ENCODE data around the gene HCN1.
A peak's percentile ranks its signal among the peaks of the same experiment; 100 is the strongest.
"Not testable (repeated sequence)": the region's sequence is repeated elsewhere in the genome, so short reads cannot be mapped to it uniquely, and the experiment has no call there.

HCN1 gene

DNA sequence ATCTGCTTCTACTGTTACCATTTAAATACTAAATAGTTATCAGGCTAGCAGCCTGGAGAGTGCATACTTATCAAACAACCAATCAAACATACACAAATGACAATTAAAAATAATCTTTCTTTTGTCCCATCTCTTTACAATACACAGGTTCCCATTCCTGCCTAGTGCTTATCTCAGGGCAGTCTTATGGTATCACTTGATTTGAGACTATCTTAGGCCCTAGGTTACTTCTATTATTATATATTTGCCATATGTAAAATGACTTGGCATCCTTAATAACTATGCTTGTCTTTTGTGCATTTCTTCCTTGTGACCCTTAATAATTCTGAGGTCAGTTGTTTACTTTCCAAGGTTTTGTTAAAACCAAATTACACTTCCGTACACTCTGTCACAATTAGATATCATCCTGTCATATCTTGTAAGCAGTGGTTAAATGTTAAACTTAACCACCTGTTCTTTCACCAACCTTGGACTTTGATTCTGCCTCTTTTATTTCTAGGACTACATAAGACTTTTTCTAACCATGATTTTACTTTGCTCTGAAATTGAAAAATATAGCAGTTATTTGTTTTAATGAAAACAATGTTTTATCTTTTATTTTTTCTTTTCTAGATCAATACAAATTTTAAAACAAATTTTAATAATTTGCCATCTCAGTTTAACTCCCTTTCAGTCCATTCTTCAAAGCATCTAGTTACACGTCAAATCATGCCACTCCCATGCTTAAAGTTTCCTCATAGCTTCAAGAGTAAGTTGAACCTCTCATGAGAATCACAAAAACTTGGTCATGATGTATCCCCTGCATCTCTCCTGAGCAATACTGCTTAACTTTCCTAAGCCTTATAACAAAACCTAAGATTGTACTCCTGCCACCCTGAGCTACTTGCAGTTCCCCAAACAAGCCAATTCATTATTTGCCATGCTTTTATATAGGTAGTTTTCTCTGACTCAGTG is 281.3 kb downstream of the HCN1 start:
- DNase-seq (ENCODE audit: low spot score) = no peak

- no peak for DNase-seq (ENCODE audit: low spot score)
Observed at GRCh38 chr5:45411971-45412612, 284.1 kb downstream of the HCN1 start.

GRCh38 chr5:45410304-45410995 is 285.7 kb downstream of the HCN1 start:
- DNase-seq (ENCODE audit: low spot score) = no peak

GRCh38 chr5:45408067-45408466 is 288.1 kb downstream of the HCN1 start:
- DNase-seq (ENCODE audit: low spot score) = no peak

DNA sequence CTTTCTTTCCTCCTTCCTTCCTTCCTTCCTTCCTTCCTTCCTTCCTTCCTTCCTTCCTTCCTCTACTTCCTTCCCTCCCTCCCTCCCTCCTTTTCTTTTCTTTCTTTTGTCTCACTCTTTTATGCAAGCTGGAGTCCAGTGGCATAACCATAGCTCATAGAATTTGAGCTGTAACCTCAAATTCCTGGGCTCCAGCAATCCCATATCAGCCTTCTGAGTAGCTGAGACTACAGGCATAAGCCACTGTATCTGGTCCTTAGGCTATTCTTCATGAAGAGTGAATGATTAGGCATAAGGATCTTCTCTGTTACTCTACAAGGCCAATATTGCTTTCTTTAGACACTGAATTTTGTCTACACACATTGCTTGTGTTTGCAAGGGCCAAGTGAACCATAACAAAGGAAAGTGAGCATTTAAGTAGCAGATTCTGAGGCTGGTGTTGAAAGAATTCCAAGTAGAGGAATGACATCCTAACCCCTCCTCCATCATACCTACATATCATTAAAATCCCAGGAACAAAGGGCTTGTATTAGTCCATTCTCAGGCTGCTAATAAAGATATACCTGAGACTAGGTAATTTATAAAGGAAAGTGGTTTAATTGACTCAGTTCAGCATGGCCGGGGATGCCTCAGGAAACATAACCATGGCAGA is 293.2 kb downstream of the HCN1 start:
- no peak for DNase-seq (ENCODE audit: low spot score)

DNA sequence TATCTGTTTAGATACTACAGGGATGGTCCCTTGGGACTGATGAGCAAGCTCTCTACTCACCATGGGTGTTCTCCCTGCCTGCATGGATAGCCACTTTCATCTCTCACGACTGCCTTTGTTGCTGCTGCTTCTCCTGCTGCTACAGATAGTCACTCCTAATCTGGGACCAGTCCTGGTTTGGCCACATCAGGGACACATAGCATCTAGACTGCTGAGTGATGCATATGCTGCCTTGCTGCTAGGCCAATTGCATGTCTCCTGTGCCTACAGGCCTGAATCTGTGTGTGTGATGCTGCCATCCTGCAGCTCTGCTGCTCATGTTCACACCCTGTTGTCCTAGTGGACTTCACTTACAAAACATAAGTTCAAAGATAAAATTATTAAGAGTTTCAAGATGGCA is 297.1 kb downstream of the HCN1 start:
- DNase-seq (ENCODE audit: low spot score) = no peak

DNA sequence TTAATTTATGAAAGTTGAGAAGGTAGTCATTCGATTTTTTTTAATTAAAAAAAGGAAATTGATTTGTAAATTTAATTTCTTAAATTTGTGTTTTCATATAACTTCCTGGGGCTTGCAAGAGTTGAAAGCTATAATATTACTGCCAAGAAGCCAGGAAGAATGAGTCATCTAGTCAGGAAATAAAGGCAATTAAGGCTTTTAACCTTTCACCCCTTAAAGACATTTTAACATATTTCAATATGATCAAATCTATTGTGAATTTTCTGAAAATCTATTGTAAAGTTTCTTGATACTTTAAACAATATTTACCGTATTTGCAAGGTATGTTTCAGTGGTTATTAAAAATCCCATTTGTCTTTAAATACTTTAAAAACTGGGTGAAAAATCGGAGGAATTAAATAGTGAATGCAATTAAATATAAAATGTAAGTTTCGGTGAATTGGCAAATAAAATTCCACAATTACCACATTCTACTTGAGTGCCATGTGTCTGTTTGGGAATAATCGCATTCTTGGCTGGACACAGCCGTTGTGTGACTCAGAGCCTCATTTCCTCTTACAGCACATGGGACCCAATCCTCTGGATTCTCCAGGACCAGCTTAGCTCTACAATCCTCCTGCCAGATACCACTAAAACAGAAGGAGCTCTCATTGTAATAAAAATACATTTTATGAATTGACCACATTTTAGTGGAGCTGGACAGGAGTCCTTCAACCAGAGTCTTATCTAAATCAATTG is 310.7 kb downstream of the HCN1 start:
- DNase-seq (ENCODE audit: low spot score) = peak; percentile 4

- DNase-seq (ENCODE audit: low spot score) = no peak
Observed at GRCh38 chr5:45383985-45384384, 312.2 kb downstream of the HCN1 start.

DNA sequence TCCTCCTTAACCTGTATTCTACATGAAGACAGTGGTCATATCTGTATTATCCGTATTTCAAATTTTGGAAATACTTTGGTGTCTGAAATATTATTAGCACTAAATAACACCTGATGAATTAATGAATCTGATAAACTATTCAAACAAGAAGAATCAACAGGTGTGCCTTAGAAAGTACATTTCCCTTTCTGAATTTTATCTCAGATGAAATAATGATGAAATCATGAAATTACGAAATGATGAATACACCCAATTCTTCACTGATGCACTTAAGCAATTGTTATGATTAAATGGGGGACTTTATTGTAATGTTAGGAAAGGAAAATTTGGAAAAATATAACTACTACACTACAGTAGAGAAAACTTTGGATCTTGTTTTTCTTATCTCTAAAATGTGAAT is 313.6 kb downstream of the HCN1 start:
- no peak for DNase-seq (ENCODE audit: low spot score)

DNA sequence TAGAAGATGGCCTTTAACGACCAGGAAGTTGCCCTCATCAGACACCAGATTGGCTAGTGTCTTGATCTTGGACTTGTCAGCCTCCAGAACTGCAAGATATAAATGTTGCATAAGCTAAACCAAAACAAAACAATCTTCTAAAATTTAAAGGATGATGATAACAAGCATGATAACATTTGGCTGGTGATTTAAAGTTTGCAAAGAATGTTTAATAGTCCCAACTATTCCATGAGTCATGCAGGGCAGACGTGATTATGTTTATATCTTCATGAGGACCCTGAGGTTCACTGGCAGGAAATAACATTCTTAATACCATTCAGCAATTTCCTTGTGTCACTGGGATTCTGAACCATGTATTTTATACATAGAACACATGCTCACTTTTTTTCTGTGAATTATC is 319.8 kb downstream of the HCN1 start:
- no peak for DNase-seq (ENCODE audit: low spot score)

DNA sequence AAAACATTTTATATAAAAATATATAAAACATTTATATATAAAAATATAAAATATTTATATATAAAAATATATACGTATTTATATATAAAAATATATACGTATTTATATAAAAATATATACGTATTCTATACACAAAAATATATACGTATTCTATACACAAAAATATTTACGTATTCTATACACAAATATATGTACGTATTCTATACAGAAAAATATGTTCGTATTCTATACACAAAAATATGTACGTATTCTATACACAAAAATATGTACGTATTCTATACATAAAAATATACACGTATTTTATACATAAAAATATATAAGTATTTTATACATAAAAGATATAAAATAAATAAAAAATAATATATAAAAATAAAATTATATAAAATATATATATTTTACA is 323.6 kb downstream of the HCN1 start:
- DNase-seq (ENCODE audit: low spot score) = no peak

DNA sequence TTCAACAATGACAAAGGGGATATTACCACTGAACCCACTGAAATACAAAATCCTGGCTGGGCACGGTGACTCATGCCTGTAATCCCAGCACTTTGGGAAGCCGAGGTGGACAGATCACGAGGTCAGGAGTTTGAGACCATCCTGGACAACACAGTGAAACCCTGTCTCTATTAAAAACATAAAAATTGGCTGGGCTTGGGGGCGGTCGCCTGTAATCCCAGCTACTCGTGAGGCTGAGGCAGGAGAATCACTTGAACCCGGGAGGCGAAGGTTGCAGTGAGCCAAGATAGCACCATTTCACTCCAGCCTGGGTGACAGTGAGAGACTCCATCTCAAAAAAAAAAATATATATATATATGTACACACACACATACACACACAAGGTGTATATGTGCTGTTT is 324.8 kb downstream of the HCN1 start:
- DNase-seq (ENCODE audit: low spot score) = not testable (repeated sequence)

DNA sequence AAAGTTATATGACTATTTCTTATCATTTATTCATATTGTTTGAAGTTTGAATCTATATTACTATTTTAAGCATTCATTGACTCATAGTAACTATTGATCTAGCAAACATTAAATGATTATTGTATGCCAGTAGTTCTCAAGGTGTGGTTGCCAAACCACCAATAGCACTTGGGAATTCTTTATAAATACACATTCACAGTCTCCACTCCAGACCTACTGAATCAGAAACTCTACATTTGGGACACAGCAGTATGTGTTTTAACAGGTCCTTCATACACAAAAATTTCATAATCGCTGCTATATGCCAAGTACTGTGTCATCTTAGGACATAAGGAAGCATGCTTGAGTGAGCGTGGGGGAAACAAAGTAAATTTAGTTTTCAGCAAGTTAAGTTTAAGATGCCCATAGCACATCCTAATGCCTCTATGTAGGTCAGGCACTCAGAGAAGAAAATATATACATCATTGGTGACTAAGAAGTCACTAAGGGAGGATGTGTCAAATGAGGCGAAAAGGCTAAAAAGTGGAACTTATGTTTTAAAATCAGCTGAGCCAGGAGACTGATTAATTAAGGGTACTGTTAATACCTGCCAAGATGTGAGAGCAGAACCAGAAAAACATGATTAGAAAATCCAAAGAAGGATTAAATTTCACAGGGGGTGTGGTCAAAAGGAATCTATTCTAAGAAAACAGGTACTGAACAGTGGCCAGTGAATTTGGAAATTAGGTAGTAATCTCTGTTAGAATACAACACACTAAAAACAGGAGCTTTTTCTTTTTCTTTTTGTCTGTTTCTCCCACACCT is 340.8 kb downstream of the HCN1 start:
- DNase-seq (ENCODE audit: low spot score) = no peak

DNA sequence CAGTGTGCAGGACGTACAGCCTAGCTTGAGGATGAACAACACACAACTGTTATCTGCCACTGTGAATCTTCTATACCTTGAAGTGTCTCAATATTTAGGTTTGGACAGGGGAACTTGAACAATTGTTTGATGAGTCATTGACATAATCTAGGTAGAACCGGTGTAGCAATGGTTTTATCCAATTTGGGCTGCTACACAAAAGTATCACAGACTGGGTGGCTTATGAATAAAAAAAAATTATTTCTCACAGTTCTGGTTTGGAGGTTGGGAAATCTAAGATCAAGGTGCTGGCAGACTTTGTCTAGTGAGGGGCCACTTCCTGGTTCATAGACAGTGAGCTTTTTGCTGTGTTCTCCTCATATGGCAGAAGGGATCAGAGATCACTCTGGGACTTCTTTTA is 359.7 kb downstream of the HCN1 start:
- no peak for DNase-seq (ENCODE audit: low spot score)

DNA sequence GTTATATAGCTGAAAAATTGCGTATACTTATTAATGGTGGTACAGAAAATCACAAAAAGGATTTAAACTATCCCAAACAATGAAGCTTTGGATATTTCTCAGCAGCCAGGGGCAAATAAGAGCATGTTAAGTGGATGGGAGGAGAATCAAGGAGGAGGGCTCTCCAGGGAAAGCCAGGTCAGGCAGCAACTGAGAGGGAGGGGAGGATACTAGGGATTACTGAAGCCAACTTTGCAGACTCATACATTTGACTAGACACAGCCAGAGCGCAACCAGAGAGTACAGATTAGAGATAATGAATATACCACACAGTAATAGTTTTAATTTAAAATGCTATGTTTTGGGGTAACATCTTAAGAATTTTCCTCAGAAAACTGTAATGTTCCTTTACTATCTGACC is 360.2 kb downstream of the HCN1 start:
- no peak for DNase-seq (ENCODE audit: low spot score)

DNA sequence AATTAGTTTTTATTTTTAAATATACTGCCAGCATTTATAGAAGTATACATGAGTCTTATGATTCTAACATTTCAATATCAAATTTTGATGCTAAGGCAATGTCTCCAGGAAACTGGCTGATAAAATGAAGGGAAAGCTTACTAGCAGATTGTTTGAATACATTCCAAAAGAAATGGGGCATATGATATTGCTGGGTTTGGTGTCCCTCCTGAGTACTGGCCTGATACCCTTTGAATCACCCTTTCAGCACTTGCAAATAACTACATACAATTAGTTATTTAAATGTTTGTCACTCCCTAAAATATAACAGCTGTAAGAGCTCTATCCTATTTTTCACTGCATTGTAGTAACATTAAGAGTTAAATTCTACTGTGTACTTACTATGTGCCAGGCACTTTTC is 360.8 kb downstream of the HCN1 start:
- no peak for DNase-seq (ENCODE audit: low spot score)

DNA sequence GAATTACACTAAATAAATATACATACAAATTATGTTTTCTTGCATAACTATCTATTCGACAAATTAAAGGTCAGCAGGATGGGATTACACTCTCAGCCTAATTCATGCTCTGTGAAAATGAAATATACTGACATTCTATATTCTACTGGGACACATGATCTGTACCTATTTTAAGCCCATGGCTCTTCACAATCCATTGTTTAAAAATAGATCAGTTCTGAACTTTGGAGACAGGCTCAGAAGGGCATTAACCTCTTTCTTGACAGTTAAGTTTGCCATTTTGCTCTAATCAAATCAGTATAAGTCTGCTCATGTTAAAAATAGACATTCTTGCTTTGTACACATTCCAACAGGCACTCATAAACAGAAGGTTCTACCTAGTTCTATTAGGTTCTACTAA is 361.2 kb downstream of the HCN1 start:
- DNase-seq (ENCODE audit: low spot score) = no peak

GRCh38 chr5:45312627-45313026 is 383.6 kb downstream of the HCN1 start:
- not testable (repeated sequence) for DNase-seq (ENCODE audit: low spot score)

DNA sequence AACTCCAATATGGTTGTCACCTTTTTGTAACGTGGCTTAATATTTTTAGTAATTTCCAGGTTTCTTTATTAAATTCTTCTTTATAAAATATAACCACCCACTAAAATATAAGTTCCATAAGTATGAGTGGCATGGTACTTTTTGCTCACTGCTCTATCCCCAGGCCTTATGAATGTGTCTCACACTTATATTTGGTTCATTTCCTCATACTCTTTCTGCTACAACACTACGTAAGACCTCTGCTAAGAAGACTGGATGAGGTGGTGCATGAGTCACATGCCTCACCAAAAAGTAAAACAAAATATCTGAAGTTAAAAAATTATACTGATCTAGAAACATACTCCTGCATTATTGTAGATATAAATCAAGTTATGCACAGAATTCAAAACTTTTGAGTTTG is 400.9 kb downstream of the HCN1 start:
- DNase-seq (ENCODE audit: low spot score) = no peak

- DNase-seq (ENCODE audit: low spot score) = no peak
Observed at GRCh38 chr5:45288746-45289145, 407.4 kb downstream of the HCN1 start.

DNA sequence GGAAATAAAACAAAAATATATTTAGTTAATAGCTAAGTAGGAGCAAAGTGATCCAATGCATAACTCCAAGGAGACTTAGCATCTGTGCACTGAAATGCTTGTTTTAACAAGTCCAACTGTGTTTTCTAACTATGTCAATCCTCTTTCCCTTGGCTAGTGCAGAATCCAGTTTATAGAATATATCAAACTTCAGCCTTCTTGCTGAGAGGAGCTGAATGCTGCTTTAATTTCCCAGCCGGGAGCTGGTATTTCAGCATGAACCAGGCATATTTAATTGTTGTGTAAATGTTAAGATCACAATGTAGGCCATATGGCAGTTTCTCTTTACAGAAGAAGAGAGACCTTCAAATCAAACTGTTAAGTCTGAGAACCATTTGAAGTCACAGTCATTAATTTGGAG is 411.7 kb downstream of the HCN1 start:
- DNase-seq (ENCODE audit: low spot score) = no peak

Data from AG20443 (cell line).